GM18951 (cell line): ENCODE data around the gene KDELR3.
"Not testable (repeated sequence)": the region's sequence is repeated elsewhere in the genome, so short reads cannot be mapped to it uniquely, and the experiment has no call there.

ENCODE experiments used
- POLR2A ChIP-seq: IDR thresholded peaks from 4 replicates; pipeline ENCODE4 v1.6.1; 2011; ENCODE audit warnings: mild to moderate bottlenecking; ENCODE audit not compliant: insufficient read length, insufficient read depth; ENCODE audit errors: extremely low read depth
- in situ Hi-C: fragments of 300-500 bp; cut with MboI; formaldehyde crosslinking; loops from one replicate; pipeline ENCODE4 v1.12.0; 2022; ENCODE audit warnings: low sequenced_read_pairs, mixed read lengths, inconsistent platforms; ENCODE audit not compliant: unreplicated experiment

The KDELR3 gene

DNA sequence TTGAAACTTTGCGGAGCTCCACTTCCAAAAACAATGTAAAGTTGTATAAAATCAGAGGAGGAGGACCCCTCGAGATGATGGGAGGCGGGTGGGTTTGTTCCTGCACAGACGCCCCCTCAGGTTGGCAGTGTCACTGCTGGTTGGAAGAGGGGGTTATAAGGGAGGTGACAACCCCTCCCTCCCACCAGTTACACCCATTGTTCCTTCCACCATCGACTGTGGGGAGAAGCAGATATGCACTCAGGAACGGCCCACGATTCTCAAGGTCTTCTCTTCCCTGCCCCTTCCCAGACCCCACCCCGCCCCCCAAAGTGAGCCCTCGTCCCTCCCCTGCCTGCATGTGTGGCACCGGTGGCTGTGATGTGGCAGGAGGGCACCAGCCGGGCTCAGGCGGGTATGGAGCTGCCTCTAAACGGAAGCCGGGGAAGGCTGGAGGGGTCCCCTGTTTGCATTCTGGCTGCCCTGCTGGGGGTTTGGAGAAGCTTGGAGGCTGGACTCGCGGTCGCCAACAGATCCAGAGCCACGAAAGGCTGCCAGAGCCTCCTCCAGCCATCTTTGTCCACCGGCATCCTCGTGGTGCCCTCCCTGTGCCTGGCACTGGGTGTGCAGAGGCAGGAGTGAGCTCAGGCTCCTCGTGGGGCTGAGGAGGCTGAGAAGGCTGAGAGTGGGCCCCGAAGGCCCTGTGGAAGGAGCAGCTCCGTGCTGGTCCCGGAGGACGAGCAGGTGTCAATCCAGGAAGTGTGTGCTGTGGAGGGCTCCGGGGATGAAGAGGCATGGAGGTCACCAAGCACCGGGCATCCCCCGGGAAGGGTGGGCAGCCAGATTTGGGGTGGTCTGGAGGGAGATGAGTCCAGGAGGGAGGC lies 778 bp downstream of the KDELR3 start:
- in situ Hi-C loops, result no loop called here
- TF ChIP-seq POLR2A, result no peak

DNA sequence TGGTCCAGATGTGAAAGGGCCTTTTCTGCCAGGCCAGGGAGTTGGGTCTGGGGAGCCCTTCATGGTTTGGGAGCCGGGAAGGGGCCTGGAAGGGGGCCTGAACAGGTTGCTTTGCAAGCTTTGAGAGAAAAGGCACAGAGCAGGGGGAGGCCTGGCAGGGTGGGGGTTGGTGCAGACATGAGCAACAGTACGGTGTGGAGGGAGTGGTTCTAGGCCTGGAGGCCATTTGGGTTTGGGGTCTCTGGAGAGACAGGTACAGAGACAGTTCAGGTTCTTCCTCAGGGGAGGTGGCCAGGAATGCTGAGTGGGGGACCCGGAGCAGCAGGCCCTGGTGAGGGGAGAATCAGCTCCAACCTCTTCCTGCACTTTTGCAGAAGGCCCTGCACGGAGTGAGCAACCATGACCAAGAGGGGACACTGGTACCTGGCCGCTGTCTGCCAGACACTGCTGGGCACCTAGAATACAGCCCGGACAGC lies 1.4 kb downstream of the KDELR3 start:
- no peak for TF ChIP-seq POLR2A
- in situ Hi-C loops, result no loop called here

DNA sequence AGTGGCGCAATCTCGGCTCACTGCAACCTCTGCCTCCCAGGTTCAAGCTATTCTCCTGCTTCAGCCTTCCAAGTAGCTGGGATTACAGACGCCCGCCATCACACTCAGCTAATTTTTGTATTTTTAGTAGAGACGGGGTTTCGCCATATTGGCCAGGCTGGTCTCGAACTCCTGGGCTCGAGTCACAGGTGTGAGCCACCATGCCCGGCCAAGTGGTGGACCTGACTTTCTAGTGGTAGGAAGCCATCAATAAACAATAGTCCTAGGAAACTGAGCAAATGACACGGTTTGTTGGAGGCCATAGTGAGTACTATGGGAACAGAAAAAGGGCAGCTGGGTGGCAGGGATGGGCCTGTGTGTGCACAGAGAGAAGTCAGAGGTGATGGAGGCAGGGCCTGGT lies 2.3 kb downstream of the KDELR3 start:
- in situ Hi-C loops, result not testable (repeated sequence)

DNA sequence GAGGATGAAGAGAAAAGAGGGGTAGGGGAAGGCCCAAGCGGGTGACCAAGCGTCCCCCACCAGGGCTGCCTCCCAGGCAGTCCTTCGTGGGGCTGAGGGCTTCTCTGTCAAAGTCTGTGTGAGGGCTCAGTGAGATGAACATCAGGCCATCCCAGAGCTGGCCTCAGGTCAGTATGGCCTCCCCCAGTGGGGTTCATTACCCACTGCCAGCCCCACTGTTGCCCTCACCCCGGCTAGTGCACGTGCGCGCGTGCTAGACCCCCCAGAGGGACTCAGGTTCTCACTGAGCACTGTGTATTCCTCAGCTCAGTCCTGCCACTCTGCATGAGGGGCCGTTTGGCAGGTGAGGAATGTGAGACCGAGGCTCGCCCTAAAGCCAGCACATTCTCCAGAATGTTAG lies 3.3 kb downstream of the KDELR3 start:
- no peak for TF ChIP-seq POLR2A
- in situ Hi-C loops, result no loop called here

DNA sequence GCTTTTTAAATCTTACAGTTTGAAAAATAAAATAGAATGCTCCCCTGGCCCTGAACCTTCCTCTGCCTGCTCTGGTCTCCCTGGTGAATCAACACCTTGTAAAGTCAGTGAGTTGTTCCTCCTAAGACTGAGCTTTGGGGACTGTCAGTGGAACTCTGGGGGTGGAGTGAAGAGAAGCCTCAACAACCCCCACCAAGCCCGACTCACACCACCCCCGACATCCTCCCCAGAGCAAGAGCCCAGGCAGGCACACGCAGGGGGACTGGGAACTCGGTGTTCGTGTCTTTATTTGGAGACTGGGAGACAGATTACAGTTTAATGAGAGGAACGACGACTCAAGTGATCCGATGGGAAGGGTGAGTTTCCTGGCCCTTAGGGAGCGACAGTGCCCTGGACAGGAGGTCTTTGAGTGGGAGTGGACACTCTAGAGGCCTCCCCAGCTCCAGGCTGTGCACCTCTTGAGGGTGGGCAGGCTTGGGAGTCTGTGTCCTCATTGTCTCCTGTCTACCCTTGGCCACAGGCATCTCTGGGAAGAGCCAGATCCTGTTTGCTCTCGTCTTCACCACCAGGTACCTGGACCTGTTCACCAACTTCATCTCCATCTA lies 6.2 kb downstream of the KDELR3 start:
- in situ Hi-C loops, result no loop called here
- TF ChIP-seq POLR2A, result no peak

DNA sequence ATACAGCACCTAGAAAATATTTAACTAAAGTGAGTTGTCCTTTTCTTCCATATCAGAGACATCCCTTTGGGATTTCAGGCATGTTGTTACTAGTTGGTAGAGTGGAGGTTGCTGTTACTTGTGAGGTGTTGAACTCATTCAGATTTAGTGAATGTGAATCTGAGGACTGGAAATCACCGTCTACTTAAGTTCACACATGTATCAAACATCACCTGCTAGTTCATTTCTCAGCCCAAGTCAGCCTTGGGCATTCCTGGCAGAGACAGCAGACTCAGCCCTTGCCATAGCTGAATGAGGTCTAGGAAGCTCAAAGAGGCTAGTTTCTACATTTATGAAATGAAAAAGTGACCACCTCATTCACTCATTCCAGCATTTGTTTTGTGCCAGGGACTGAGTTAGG lies 9.7 kb downstream of the KDELR3 start:
- TF ChIP-seq POLR2A, result no peak
- in situ Hi-C loops, result no loop called here

DNA sequence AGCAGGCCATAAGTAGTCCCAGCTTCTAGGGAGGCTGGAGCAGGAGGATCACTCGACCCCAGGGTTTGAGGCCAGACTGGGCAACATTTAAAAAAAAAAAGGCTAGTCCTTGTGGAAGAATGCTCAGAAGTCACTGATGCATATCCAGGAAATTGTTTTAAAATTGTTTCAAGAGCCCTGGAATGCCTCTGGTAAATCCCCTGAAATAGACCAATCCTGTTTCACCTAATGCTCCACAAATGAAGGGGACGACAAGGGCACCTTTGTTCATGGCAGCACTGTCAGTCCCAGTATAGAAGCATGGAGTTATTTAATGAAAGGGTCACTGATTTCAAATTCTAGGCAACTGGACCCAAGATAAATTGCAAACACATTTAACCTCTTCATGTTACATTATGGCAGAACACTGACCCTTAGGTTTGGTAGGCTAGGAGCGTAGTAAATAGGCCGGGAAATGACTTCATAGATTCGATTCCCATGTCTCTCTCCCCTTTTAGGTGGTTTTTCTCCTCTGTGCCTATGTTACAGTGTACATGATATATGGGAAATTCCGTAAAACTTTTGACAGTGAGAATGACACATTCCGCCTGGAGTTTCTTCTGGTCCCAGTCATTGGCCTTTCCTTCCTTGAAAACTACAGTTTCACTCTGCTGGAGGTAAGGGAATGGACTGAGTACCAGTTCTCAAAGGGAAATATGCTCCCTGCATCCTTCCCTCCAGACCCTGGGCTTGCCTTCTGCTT lies 11.4 kb downstream of the KDELR3 start:
- TF ChIP-seq POLR2A, result peak; percentile 22
- in situ Hi-C loops, result no loop called here

DNA sequence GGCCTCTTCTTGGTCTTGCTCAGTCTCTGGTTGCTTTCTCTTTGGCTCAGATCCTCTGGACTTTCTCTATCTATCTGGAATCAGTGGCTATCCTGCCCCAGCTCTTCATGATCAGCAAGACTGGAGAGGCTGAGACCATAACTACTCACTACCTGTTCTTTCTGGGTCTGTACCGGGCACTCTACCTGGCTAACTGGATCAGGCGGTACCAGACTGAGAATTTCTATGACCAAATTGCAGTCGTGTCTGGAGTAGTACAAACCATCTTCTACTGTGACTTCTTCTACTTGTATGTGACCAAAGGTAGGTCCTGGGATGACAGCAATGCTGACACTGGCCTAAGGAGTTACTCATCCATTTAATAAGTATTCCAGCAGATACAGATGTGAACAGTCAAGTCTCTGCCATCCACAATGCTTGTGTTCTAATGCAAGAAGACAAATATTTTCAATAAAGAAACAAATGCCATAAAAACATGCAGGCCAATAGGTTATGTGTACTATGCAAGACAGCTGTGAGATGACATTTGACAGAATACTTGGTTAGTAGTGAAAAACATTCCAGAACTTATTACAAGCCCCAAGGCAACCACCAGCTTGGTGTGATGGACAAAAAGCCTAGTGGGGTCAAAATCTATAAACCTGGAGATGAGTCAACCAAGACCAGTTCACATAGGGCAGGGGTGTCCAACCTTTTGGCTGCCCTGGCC lies 13.4 kb downstream of the KDELR3 start:
- TF ChIP-seq POLR2A, result no peak
- in situ Hi-C loops, result no loop called here

DNA sequence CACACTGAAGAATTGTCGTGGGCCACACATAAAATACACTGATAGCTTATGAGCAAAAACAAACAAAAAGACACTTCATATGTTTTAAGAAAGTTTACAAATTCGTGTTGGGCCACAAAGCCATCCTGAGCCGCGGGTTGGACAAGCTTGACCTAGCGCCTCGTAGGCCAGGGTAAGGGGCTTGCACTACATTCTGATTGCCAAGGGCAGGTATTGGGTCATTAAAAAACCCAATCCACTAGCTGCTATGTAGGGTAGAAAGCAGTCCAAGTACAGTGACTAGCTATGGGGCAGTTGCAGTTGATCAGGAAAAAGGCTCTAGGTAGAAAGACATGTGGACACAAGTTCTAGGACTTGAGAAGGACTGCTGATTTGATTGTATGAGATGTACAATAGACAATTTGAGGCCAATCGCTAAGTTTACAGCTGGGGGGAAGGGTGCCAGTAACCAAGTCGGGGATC lies 14.0 kb downstream of the KDELR3 start:
- in situ Hi-C loops, result no loop called here
- TF ChIP-seq POLR2A, result peak; percentile 27

DNA sequence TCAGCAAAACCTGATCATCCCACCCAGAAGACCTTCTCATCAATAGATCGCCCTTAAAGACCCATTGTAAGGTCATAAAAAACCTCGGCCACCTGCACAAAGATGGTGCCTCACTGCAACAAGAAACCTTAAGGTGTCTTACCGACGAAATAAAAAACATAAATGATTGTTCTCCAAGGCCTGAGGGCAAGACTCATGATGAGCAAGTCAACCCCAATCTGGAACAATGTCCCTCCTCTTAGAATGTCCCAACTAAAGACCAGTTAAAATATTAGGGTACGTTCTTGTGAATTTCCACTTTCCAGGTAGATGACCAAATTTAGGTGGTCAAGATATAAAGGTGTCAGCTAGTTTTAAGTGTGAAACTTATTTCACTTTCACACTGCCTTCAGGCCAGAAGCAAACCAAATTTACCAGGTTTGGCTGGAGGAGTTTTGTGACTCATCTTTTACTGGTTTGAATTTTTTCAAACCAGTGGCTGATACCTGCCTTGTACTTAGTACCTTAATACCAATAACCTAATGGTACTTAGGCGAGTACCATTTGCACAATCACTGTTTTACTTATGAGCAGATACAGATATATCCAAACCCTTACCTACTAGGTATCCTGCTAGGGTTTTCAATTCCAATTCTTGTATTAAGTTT lies 14.9 kb downstream of the KDELR3 start:
- TF ChIP-seq POLR2A, result no peak
- in situ Hi-C loops, result no loop called here

DNA sequence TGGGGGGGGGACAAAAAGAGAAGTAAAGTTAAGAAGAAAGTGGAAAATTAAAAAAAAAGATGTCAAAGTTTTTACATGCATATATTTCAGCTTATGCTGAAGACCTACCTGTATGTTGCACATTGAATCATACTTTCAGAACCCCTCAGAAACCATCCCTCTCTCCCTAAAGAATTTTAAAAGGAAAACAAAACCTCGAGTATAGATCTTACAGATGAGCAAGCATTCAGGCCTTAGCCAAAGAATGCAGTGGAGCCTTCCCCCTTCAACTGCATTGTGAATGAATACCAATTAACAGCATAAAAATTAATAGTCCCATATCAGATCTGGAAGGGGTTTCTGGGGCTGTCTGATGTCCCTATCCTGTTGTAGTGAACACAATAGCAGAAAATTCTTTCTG lies 16.3 kb downstream of the KDELR3 start:
- in situ Hi-C loops, result no loop called here
- no peak for TF ChIP-seq POLR2A

DNA sequence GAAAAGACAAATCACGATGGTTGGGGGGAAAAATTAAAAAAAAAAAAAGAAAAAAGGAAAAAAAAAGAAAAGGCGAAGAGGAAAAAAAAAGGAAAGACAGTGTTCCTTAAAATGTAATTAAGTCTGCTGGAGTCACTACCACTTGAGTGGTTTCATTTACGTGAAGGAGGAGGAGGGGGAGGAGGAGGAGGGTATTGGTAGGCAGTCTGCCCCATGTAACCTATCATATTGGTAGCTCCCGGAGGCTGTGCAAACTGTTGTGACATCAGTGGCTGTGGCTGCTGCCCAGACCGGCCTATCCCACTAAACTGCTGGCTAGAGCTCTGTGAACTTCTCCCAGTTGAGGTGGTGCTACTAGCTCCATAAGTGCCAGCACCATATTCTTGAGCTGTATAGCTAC lies 17.9 kb downstream of the KDELR3 start:
- TF ChIP-seq POLR2A, result no peak
- in situ Hi-C loops, result no loop called here
